HEK293 (cell line): Measurements from ENCODE around the gene STX1B.

Experiments used
- BCL11A ChIP-seq: fragments of 450-650 bp; formaldehyde crosslinking; IDR thresholded peaks from 2 replicates; pipeline ENCODE4 v1.5.1; 2016; ENCODE audit warnings: low read depth, missing biosample characterization, missing genetic modification characterization
- GLI4 ChIP-seq: fragments of 450-650 bp; formaldehyde crosslinking; IDR thresholded peaks from 2 replicates; pipeline ENCODE4 v1.5.1; 2016; ENCODE audit warnings: missing biosample characterization, missing genetic modification characterization
- KLF16 ChIP-seq: fragments of 450-650 bp; formaldehyde crosslinking; IDR thresholded peaks from 2 replicates; pipeline ENCODE4 v1.5.1; 2017; ENCODE audit warnings: missing biosample characterization, missing genetic modification characterization
- MYNN ChIP-seq: fragments of 450-650 bp; formaldehyde crosslinking; IDR thresholded peaks from 2 replicates; pipeline ENCODE4 v1.5.1; 2016; ENCODE audit warnings: missing biosample characterization, missing genetic modification characterization, borderline replicate concordance
- OVOL3 ChIP-seq: fragments of 450-650 bp; formaldehyde crosslinking; IDR thresholded peaks from 2 replicates; pipeline ENCODE4 v1.5.1; 2016; ENCODE audit warnings: missing biosample characterization, missing genetic modification characterization
- SCRT1 ChIP-seq: fragments of 450-650 bp; formaldehyde crosslinking; IDR thresholded peaks from 2 replicates; pipeline ENCODE4 v1.5.1; 2016; ENCODE audit warnings: missing biosample characterization, missing genetic modification characterization, borderline replicate concordance
- TRIM28 ChIP-seq: IDR thresholded peaks from 2 replicates; pipeline ENCODE4 v1.6.1; 2011; ENCODE audit warnings: low read length, control low read depth, borderline replicate concordance
- ZBTB20 ChIP-seq: fragments of 450-650 bp; formaldehyde crosslinking; IDR thresholded peaks from 2 replicates; pipeline ENCODE4 v1.5.1; 2016; ENCODE audit warnings: missing biosample characterization, missing genetic modification characterization
- ZBTB48 ChIP-seq: fragments of 450-650 bp; formaldehyde crosslinking; IDR thresholded peaks from 2 replicates; pipeline ENCODE4 v1.5.1; 2016; ENCODE audit warnings: missing biosample characterization, missing genetic modification characterization
- ZFP3 ChIP-seq: fragments of 450-650 bp; formaldehyde crosslinking; IDR thresholded peaks from 2 replicates; pipeline ENCODE4 v1.5.1; 2016; ENCODE audit warnings: low read depth, missing biosample characterization, missing genetic modification characterization
- ZNF2 ChIP-seq: fragments of 450-650 bp; formaldehyde crosslinking; IDR thresholded peaks from 2 replicates; pipeline ENCODE4 v1.5.1; 2016; ENCODE audit warnings: missing biosample characterization, missing genetic modification characterization
- ZNF221 ChIP-seq: fragments of 450-650 bp; formaldehyde crosslinking; IDR thresholded peaks from 2 replicates; pipeline ENCODE4 v1.5.1; 2017; ENCODE audit warnings: missing biosample characterization, missing genetic modification characterization, borderline replicate concordance
- ZNF274 ChIP-seq, 2 experiments: fragments of 200-500 bp in 1 of 2; fragments of 450-650 bp in 1 of 2; sonication (Bioruptor generic) in 1 of 2; formaldehyde crosslinking in 1 of 2; IDR thresholded peaks; 2 replicates each; pipeline versions ENCODE4 v1.5.1 to v1.6.1; 2014 to 2016; ENCODE audit warnings: borderline replicate concordance in 1 of 2, inconsistent platforms in 1 of 2, low read length in 1 of 2, missing biosample characterization in 1 of 2, missing genetic modification characterization in 1 of 2
- ZNF292 ChIP-seq: fragments of 450-650 bp; formaldehyde crosslinking; IDR thresholded peaks from 2 replicates; pipeline ENCODE4 v1.5.1; 2016; ENCODE audit warnings: low read depth, missing biosample characterization, missing genetic modification characterization, borderline replicate concordance
- ZNF324 ChIP-seq: fragments of 450-650 bp; formaldehyde crosslinking; IDR thresholded peaks from 2 replicates; pipeline ENCODE4 v1.5.1; 2016; ENCODE audit warnings: missing biosample characterization, missing genetic modification characterization
- ZNF394 ChIP-seq: fragments of 450-650 bp; formaldehyde crosslinking; IDR thresholded peaks from 2 replicates; pipeline ENCODE4 v1.5.1; 2016; ENCODE audit warnings: missing biosample characterization, missing genetic modification characterization, mild to moderate bottlenecking, moderate library complexity, borderline replicate concordance
- ZNF426 ChIP-seq: fragments of 450-650 bp; formaldehyde crosslinking; IDR thresholded peaks from 2 replicates; pipeline ENCODE4 v1.5.1; 2017; ENCODE audit warnings: missing biosample characterization, missing genetic modification characterization, mild to moderate bottlenecking, inconsistent platforms, moderate library complexity
- ZNF610 ChIP-seq: fragments of 450-650 bp; formaldehyde crosslinking; IDR thresholded peaks from 2 replicates; pipeline ENCODE4 v1.5.1; 2016; ENCODE audit warnings: missing biosample characterization, missing genetic modification characterization, borderline replicate concordance
- ZNF654 ChIP-seq: fragments of 450-650 bp; formaldehyde crosslinking; IDR thresholded peaks from 2 replicates; pipeline ENCODE4 v1.5.1; 2016; ENCODE audit warnings: low read depth, missing biosample characterization, missing genetic modification characterization
- ZNF664 ChIP-seq: fragments of 450-650 bp; formaldehyde crosslinking; IDR thresholded peaks from 2 replicates; pipeline ENCODE4 v1.5.1; 2016; ENCODE audit warnings: missing biosample characterization, missing genetic modification characterization
- TF ChIP-seq, protein P1 (sequence below): fragments of 450-650 bp; formaldehyde crosslinking; IDR thresholded peaks from 2 replicates; pipeline ENCODE4 v1.5.1; 2016; ENCODE audit warnings: missing biosample characterization, missing genetic modification characterization, borderline replicate concordance
- TF ChIP-seq, protein P2 (sequence below): fragments of 450-650 bp; formaldehyde crosslinking; IDR thresholded peaks from 2 replicates; pipeline ENCODE4 v1.5.1; 2016; ENCODE audit warnings: missing biosample characterization, missing genetic modification characterization
- TF ChIP-seq, protein P3 (sequence below): fragments of 450-650 bp; formaldehyde crosslinking; IDR thresholded peaks from 2 replicates; pipeline ENCODE4 v1.5.1; 2016; ENCODE audit warnings: missing biosample characterization, missing genetic modification characterization
- TF ChIP-seq, protein P4 (sequence below): fragments of 450-650 bp; formaldehyde crosslinking; IDR thresholded peaks from 2 replicates; pipeline ENCODE4 v1.5.1; 2016; ENCODE audit warnings: missing biosample characterization, missing genetic modification characterization
- TF ChIP-seq, protein P5 (sequence below): fragments of 450-650 bp; formaldehyde crosslinking; IDR thresholded peaks from 2 replicates; pipeline ENCODE4 v1.5.1; 2016; ENCODE audit warnings: missing biosample characterization, missing genetic modification characterization, low read depth
- TF ChIP-seq, protein P6 (sequence below): fragments of 450-650 bp; formaldehyde crosslinking; conservative IDR thresholded peaks from 2 replicates; pipeline ENCODE4 v1.5.1; 2016; ENCODE audit warnings: low read depth, missing biosample characterization, missing genetic modification characterization

The STX1B gene

DNA sequence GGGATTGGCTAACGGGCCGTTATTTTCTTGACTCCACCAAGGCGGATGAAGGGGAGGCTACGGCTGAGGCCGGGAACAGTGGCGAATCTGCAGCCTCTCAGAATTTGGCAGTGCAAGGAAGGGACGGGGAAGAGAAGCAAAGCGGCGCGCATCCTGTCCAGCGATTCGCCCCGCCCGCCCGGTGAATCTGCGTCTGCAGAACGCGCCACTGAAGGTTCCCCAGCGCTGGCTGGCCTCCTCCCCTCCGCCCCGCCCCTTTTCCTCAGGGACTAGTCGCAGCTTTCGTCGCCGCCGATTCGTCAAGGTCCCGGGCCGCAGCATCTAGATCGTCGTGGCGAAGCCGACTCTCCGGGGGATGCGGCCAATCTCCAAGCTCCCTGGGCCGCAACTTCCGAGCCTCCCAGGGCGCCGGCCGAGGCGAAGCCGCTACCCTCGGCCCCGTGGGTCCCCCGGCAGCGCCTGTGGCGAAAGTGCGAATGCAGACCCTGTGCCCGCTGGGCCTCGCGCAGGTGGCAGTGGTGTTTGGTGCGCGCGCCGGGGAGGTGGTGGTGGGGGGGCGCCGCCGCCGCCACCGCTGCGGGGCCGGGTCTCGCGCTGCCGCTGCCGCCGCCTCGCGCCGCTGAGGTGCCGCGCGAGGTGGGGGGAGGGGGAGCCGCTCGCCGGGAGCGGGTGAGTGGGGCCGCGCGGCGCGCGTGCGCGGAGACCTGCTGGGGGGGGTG, 52.8 kb downstream of the STX1B start, which contains the start of gene SETD1A (continued):
- TF ChIP-seq, protein P1, sequence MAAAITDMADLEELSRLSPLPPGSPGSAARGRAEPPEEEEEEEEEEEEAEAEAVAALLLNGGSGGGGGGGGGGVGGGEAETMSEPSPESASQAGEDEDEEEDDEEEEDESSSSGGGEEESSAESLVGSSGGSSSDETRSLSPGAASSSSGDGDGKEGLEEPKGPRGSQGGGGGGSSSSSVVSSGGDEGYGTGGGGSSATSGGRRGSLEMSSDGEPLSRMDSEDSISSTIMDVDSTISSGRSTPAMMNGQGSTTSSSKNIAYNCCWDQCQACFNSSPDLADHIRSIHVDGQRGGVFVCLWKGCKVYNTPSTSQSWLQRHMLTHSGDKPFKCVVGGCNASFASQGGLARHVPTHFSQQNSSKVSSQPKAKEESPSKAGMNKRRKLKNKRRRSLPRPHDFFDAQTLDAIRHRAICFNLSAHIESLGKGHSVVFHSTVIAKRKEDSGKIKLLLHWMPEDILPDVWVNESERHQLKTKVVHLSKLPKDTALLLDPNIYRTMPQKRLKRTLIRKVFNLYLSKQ (tag by site-specific recombination), result no peak
- TF ChIP-seq BCL11A (tag by site-specific recombination) (no peak), ZNF426 (no peak), ZBTB20 (tag by site-specific recombination) (peak; percentile 52), ZNF654 (tag by site-specific recombination) (0 out of 2 replicates have a peak, but pooled peaks have one; percentile 0), ZNF221 (tag by site-specific recombination) (no peak), ZBTB48 (tag by site-specific recombination) (peak; percentile 65; the same call in 1 of the 2 replicates), SCRT1 (tag by site-specific recombination) (peak; percentile 99), ZNF2 (tag by site-specific recombination) (peak; percentile 99), TRIM28 (0 out of 2 replicates have a peak, but pooled peaks have one; percentile 11), ZFP3 (tag by site-specific recombination) (no peak), ZNF274 (IDR thresholded peaks at IDR 0.05; ENCODE audit: low read length) (no peak), ZNF274 (tag by site-specific recombination; IDR thresholded peaks at IDR 0.05; ENCODE audit: borderline replicate concordance) (no peak), KLF16 (tag by site-specific recombination) (peak; percentile 100), MYNN (tag by site-specific recombination) (no peak), ZNF394 (tag by site-specific recombination) (peak; percentile 84), OVOL3 (tag by site-specific recombination) (peak; percentile 62; the same call in 1 of the 2 replicates), GLI4 (tag by site-specific recombination) (peak; percentile 89; the same call in 1 of the 2 replicates), ZNF610 (tag by site-specific recombination) (no peak; the same call in 1 of the 2 replicates), ZNF664 (tag by site-specific recombination) (no peak), ZNF324 (tag by site-specific recombination) (peak; percentile 99), ZNF292 (tag by site-specific recombination) (no peak)
- TF ChIP-seq, protein P2, sequence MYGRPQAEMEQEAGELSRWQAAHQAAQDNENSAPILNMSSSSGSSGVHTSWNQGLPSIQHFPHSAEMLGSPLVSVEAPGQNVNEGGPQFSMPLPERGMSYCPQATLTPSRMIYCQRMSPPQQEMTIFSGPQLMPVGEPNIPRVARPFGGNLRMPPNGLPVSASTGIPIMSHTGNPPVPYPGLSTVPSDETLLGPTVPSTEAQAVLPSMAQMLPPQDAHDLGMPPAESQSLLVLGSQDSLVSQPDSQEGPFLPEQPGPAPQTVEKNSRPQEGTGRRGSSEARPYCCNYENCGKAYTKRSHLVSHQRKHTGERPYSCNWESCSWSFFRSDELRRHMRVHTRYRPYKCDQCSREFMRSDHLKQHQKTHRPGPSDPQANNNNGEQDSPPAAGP (tag by site-specific recombination), result peak; percentile 100
- TF ChIP-seq, protein P3, sequence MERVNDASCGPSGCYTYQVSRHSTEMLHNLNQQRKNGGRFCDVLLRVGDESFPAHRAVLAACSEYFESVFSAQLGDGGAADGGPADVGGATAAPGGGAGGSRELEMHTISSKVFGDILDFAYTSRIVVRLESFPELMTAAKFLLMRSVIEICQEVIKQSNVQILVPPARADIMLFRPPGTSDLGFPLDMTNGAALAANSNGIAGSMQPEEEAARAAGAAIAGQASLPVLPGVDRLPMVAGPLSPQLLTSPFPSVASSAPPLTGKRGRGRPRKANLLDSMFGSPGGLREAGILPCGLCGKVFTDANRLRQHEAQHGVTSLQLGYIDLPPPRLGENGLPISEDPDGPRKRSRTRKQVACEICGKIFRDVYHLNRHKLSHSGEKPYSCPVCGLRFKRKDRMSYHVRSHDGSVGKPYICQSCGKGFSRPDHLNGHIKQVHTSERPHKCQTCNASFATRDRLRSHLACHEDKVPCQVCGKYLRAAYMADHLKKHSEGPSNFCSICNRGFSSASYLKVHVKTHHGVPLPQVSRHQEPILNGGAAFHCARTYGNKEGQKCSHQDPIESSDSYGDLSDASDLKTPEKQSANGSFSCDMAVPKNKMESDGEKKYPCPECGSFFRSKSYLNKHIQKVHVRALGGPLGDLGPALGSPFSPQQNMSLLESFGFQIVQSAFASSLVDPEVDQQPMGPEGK (tag by site-specific recombination), result peak; percentile 95
- TF ChIP-seq, protein P4, sequence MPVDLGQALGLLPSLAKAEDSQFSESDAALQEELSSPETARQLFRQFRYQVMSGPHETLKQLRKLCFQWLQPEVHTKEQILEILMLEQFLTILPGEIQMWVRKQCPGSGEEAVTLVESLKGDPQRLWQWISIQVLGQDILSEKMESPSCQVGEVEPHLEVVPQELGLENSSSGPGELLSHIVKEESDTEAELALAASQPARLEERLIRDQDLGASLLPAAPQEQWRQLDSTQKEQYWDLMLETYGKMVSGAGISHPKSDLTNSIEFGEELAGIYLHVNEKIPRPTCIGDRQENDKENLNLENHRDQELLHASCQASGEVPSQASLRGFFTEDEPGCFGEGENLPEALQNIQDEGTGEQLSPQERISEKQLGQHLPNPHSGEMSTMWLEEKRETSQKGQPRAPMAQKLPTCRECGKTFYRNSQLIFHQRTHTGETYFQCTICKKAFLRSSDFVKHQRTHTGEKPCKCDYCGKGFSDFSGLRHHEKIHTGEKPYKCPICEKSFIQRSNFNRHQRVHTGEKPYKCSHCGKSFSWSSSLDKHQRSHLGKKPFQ (tag by site-specific recombination), result no peak; the same call in 1 of the 2 replicates
- TF ChIP-seq, protein P5, sequence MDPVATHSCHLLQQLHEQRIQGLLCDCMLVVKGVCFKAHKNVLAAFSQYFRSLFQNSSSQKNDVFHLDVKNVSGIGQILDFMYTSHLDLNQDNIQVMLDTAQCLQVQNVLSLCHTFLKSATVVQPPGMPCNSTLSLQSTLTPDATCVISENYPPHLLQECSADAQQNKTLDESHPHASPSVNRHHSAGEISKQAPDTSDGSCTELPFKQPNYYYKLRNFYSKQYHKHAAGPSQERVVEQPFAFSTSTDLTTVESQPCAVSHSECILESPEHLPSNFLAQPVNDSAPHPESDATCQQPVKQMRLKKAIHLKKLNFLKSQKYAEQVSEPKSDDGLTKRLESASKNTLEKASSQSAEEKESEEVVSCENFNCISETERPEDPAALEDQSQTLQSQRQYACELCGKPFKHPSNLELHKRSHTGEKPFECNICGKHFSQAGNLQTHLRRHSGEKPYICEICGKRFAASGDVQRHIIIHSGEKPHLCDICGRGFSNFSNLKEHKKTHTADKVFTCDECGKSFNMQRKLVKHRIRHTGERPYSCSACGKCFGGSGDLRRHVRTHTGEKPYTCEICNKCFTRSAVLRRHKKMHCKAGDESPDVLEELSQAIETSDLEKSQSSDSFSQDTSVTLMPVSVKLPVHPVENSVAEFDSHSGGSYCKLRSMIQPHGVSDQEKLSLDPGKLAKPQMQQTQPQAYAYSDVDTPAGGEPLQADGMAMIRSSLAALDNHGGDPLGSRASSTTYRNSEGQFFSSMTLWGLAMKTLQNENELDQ (tag by site-specific recombination), result no peak
- TF ChIP-seq, protein P6, sequence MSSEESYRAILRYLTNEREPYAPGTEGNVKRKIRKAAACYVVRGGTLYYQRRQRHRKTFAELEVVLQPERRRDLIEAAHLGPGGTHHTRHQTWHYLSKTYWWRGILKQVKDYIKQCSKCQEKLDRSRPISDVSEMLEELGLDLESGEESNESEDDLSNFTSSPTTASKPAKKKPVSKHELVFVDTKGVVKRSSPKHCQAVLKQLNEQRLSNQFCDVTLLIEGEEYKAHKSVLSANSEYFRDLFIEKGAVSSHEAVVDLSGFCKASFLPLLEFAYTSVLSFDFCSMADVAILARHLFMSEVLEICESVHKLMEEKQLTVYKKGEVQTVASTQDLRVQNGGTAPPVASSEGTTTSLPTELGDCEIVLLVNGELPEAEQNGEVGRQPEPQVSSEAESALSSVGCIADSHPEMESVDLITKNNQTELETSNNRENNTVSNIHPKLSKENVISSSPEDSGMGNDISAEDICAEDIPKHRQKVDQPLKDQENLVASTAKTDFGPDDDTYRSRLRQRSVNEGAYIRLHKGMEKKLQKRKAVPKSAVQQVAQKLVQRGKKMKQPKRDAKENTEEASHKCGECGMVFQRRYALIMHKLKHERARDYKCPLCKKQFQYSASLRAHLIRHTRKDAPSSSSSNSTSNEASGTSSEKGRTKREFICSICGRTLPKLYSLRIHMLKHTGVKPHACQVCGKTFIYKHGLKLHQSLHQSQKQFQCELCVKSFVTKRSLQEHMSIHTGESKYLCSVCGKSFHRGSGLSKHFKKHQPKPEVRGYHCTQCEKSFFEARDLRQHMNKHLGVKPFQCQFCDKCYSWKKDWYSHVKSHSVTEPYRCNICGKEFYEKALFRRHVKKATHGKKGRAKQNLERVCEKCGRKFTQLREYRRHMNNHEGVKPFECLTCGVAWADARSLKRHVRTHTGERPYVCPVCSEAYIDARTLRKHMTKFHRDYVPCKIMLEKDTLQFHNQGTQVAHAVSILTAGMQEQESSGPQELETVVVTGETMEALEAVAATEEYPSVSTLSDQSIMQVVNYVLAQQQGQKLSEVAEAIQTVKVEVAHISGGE, result peak; percentile 97
